ENCODE measurements around the gene AKNA.

DNA sequence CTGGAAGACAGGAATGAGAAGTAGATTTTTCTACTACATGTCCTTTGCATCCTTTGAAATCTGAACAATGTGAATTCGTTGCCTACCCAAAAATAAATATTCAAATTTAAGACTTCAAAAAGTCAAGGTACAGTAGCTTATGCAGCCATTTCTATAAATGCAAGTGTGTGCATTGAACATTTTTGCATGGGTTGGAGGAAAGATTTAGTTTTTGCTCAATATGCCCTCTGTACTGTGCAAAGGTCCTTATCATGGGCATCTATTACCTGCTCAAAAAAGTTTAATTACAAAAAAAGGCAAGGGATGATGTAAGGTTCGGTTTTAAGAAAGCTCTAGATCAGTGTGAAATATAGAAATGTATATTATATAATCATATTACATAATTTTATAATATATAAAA lies 22.6 kb downstream of the AKNA start:
- TF ChIP-seq SP1 (IDR thresholded peaks at IDR 0.05; ENCODE audit: low read depth) (no peak), CTCF (IDR thresholded peaks at IDR 0.05 in 2 of 3, conservative IDR thresholded peaks at IDR 0.05 in 1 of 3; ENCODE audit: borderline replicate concordance in 1 of 3, insufficient read depth in 1 of 3, low read depth in 2 of 3, low read length in 2 of 3) (no peak), EZH2 (IDR thresholded peaks at IDR 0.05) (no peak), POLR2AphosphoS5 (IDR thresholded peaks at IDR 0.05; ENCODE audit: low read depth, low read length) (no peak), POLR2A (IDR thresholded peaks at IDR 0.05; ENCODE audit: borderline replicate concordance, extremely low read depth, insufficient read depth, insufficient read length) (no peak), REST (IDR thresholded peaks at IDR 0.05; ENCODE audit: low read depth) (no peak)
